ENCODE measurements around the gene CUTA.
A peak's percentile ranks its signal among the peaks of the same experiment; 100 is the strongest.
"Not testable (repeated sequence)": the region's sequence is repeated elsewhere in the genome, so short reads cannot be mapped to it uniquely, and the experiment has no call there.

CUTA gene

GRCh38 chr6:33398601-33399000, 19.3 kb downstream of the CUTA start:
- DNase-seq, result not testable (repeated sequence)

GRCh38 chr6:33397541-33397940, 20.4 kb downstream of the CUTA start:
- DNase-seq, result no peak

GRCh38 chr6:33392979-33393378, 24.9 kb downstream of the CUTA start:
- DNase-seq, result no peak

- peak; percentile 25 to 27 for DNase-seq
Measured at GRCh38 chr6:33392595-33392948, 25.3 kb downstream of the CUTA start.

GRCh38 chr6:33391922-33392594, 25.8 kb downstream of the CUTA start:
- peak; percentile 25 to 27 for DNase-seq

GRCh38 chr6:33391278-33391921, 26.5 kb downstream of the CUTA start, which contains the start of gene KIFC1:
KIFC1 (plus strand) TSS chr6:33391823; CDS start chr6:33391986, 163 bp downstream.
- DNase-seq, result peak; percentile 99

GRCh38 chr6:33390767-33391277, 27.1 kb downstream of the CUTA start:
- no peak for DNase-seq

- DNase-seq, result no peak
Measured at GRCh38 chr6:33390173-33390572, 27.7 kb downstream of the CUTA start.

- DNase-seq, result peak; percentile 6 to 16
Measured at GRCh38 chr6:33384581-33385020, 33.3 kb downstream of the CUTA start.

GRCh38 chr6:33383427-33384185, 34.3 kb downstream of the CUTA start:
- DNase-seq, result no peak

- no peak for DNase-seq
Measured at GRCh38 chr6:33380272-33380981, 37.5 kb downstream of the CUTA start.

- DNase-seq, result not testable (repeated sequence)
Measured at GRCh38 chr6:33379184-33379583, 38.7 kb downstream of the CUTA start.

- no peak for DNase-seq
Measured at GRCh38 chr6:33377171-33377570, 40.7 kb downstream of the CUTA start.

GRCh38 chr6:33375143-33375671, 42.7 kb downstream of the CUTA start:
- peak; percentile 38 to 60 for DNase-seq

GRCh38 chr6:33373960-33374910, 43.7 kb downstream of the CUTA start:
- no peak for DNase-seq

GRCh38 chr6:33372526-33373123, 45.3 kb downstream of the CUTA start:
- no peak for DNase-seq

GRCh38 chr6:33371901-33372300, 46.0 kb downstream of the CUTA start:
- DNase-seq, result not testable (repeated sequence)

GRCh38 chr6:33367715-33368025, 50.2 kb downstream of the CUTA start:
- not testable (repeated sequence) for DNase-seq

- no peak for DNase-seq
Measured at GRCh38 chr6:33367009-33367714, 50.7 kb downstream of the CUTA start.

Data from Kasumi-1 (cell line).